ENCODE data around the gene PCGF3. TPM values are rescaled to one million over a fixed set of nuclear protein-coding genes. Genes with fewer than 3 reads are reported as not detected.

Gene PCGF3
- total RNA-seq, 1 experiment from 2014 or later = 66.3 TPM

DNA sequence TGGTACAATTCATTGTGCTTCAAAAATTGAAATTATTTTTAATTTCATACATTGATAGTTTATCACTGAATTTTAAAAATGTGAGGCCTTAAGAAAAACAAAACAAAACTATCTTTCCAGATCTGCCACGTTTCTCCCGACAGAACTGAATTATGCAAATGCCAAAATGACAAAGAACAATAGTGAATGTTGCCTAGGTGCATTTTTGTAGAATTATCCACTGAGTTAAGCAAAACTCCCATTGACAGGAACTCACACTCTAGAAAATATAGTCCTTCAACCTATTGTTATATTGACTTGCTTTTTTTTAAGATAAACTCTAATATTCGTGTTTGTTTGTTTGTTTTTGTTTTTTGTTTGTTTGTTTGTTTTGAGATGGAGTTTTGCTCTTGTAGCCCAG is 6.5 kb downstream of the PCGF3 start (continued):
- no peak for TF ChIP-seq ZNF274 (IDR thresholded peaks at IDR 0.05; ENCODE audit: low read depth, low read length)

DNA sequence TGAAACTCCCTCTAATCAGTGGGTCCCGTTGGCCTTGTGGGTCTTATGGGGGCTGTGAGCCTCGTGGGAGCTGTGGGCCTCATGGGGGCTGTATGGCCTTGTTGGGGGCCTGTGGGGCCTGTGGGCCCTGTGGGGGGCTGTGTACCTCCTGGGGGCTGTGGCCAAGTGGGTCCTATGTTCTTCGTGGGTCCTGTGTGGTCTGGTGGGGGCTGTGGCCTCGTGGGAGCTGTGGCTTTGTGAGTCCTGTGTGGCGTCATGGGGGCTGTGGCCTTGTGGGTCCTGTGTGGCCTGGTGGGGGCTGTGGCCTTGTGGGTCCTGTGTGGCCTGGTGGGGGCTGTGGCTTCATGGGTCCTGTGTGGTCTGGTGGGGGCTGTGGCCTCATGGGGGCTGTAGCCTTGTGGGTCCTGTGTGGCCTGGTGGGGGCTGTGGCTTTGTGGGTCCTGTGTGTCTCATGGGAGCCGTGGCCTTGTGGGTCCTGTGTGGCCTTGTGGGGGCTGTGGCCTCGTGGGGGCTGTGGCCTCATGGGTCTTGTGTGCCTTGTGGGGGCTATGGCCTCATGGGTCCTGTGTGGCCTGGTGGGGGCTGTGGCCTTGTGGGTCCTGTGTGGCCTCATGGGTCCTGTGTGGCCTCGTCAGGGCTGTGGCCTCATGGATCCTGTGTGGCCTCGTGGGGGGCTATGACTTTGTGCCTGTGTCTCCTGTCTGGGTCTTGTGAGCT is 7.4 kb downstream of the PCGF3 start:
- CTCF ChIA-PET = no interaction called here
- TF ChIP-seq CBX3 (IDR thresholded peaks at IDR 0.05; ENCODE audit: low read depth) (no peak), EZH2 (IDR thresholded peaks at IDR 0.05) (no peak), SRF (IDR thresholded peaks at IDR 0.05; ENCODE audit: low read depth) (no peak), TCF7L2 (IDR thresholded peaks at IDR 0.05; ENCODE audit: borderline replicate concordance, extremely low read depth, insufficient read depth, insufficient read length) (no peak), CEBPB (IDR thresholded peaks at IDR 0.05; ENCODE audit: low read depth) (no peak), EZH2phosphoT487 (IDR thresholded peaks at IDR 0.05; ENCODE audit: borderline replicate concordance) (no peak), YY1 (IDR thresholded peaks at IDR 0.05; ENCODE audit: extremely low read depth, insufficient replicate concordance, low read depth, low read length) (no peak), POLR2AphosphoS5 (IDR thresholded peaks at IDR 0.05; ENCODE audit: low read depth, low read length) (no peak), SP1 (IDR thresholded peaks at IDR 0.05; ENCODE audit: low read depth) (no peak), ZFX (IDR thresholded peaks at IDR 0.05) (no peak), ZNF274 (IDR thresholded peaks at IDR 0.05; ENCODE audit: low read depth, low read length) (no peak), JUND (IDR thresholded peaks at IDR 0.05) (no peak)
- TF ChIP-seq, protein P1, sequence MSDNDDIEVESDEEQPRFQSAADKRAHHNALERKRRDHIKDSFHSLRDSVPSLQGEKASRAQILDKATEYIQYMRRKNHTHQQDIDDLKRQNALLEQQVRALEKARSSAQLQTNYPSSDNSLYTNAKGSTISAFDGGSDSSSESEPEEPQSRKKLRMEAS (IDR thresholded peaks at IDR 0.05) = no peak
- TF ChIP-seq, protein P2, sequence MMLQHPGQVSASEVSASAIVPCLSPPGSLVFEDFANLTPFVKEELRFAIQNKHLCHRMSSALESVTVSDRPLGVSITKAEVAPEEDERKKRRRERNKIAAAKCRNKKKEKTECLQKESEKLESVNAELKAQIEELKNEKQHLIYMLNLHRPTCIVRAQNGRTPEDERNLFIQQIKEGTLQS (IDR thresholded peaks at IDR 0.05) = no peak
- TF ChIP-seq, protein P3, sequence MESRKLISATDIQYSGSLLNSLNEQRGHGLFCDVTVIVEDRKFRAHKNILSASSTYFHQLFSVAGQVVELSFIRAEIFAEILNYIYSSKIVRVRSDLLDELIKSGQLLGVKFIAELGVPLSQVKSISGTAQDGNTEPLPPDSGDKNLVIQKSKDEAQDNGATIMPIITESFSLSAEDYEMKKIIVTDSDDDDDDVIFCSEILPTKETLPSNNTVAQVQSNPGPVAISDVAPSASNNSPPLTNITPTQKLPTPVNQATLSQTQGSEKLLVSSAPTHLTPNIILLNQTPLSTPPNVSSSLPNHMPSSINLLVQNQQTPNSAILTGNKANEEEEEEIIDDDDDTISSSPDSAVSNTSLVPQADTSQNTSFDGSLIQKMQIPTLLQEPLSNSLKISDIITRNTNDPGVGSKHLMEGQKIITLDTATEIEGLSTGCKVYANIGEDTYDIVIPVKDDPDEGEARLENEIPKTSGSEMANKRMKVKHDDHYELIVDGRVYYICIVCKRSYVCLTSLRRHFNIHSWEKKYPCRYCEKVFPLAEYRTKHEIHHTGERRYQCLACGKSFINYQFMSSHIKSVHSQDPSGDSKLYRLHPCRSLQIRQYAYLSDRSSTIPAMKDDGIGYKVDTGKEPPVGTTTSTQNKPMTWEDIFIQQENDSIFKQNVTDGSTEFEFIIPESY (IDR thresholded peaks at IDR 0.05; ENCODE audit: extremely low read depth, insufficient replicate concordance, low read length) = no peak
- TF ChIP-seq, protein P4, sequence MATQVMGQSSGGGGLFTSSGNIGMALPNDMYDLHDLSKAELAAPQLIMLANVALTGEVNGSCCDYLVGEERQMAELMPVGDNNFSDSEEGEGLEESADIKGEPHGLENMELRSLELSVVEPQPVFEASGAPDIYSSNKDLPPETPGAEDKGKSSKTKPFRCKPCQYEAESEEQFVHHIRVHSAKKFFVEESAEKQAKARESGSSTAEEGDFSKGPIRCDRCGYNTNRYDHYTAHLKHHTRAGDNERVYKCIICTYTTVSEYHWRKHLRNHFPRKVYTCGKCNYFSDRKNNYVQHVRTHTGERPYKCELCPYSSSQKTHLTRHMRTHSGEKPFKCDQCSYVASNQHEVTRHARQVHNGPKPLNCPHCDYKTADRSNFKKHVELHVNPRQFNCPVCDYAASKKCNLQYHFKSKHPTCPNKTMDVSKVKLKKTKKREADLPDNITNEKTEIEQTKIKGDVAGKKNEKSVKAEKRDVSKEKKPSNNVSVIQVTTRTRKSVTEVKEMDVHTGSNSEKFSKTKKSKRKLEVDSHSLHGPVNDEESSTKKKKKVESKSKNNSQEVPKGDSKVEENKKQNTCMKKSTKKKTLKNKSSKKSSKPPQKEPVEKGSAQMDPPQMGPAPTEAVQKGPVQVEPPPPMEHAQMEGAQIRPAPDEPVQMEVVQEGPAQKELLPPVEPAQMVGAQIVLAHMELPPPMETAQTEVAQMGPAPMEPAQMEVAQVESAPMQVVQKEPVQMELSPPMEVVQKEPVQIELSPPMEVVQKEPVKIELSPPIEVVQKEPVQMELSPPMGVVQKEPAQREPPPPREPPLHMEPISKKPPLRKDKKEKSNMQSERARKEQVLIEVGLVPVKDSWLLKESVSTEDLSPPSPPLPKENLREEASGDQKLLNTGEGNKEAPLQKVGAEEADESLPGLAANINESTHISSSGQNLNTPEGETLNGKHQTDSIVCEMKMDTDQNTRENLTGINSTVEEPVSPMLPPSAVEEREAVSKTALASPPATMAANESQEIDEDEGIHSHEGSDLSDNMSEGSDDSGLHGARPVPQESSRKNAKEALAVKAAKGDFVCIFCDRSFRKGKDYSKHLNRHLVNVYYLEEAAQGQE (IDR thresholded peaks at IDR 0.05; ENCODE audit: low read depth) = no peak
- TF ChIP-seq, protein P5, sequence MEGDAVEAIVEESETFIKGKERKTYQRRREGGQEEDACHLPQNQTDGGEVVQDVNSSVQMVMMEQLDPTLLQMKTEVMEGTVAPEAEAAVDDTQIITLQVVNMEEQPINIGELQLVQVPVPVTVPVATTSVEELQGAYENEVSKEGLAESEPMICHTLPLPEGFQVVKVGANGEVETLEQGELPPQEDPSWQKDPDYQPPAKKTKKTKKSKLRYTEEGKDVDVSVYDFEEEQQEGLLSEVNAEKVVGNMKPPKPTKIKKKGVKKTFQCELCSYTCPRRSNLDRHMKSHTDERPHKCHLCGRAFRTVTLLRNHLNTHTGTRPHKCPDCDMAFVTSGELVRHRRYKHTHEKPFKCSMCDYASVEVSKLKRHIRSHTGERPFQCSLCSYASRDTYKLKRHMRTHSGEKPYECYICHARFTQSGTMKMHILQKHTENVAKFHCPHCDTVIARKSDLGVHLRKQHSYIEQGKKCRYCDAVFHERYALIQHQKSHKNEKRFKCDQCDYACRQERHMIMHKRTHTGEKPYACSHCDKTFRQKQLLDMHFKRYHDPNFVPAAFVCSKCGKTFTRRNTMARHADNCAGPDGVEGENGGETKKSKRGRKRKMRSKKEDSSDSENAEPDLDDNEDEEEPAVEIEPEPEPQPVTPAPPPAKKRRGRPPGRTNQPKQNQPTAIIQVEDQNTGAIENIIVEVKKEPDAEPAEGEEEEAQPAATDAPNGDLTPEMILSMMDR (IDR thresholded peaks at IDR 0.05 in 2 of 3, conservative IDR thresholded peaks at IDR 0.05 in 1 of 3; ENCODE audit: borderline replicate concordance in 1 of 3, insufficient read depth in 1 of 3, low read depth in 2 of 3, low read length in 2 of 3) = no peak

More for the DNA sequence above, 7.4 kb downstream of the PCGF3 start:
- no peaks in the 10 kb centered on the region for H4K20me1 ChIP-seq (ENCODE audit: insufficient read depth)
- BruUV-seq (replicated peaks) = no TSS peak
- no peaks in the 10 kb centered on the region for H3K36me3 ChIP-seq (ENCODE audit: control insufficient read depth in 1 of 2, insufficient read depth in 2 of 2, low read length in 2 of 2)
- H3K9me3 ChIP-seq (ENCODE audit: control insufficient read depth in 1 of 2, insufficient read depth in 1 of 2, low read depth in 1 of 2, low read length in 2 of 2) = no peaks in the 10 kb centered on the region
- POLR2A ChIA-PET = no interaction called here
- H3K4me2 ChIP-seq (ENCODE audit: low read length) = no peak overlapping the region
- H3K79me2 ChIP-seq (ENCODE audit: insufficient read depth, low read length) = peaks cover 78% of the 10 kb centered on the region
- H3K9me2 ChIP-seq (ENCODE audit: insufficient read depth) = no peaks in the 10 kb centered on the region
- ATAC-seq (no peak), DNase-seq (ENCODE audit: low read depth, low spot score) (no peak)
- no peak overlapping the region for H3K27ac ChIP-seq (ENCODE audit: low read depth, low read length)
- no peaks in the 10 kb centered on the region for H3K27me3 ChIP-seq (ENCODE audit: insufficient read depth, low read length)
- H3K4me1 ChIP-seq (ENCODE audit: control insufficient read depth in 1 of 2, insufficient read depth in 2 of 2, low read length in 2 of 2) = no peaks in the 10 kb centered on the region
- intact Hi-C loops (cut with micrococcal nuclease) = no loop called here
- no peak overlapping the region for H2AFZ ChIP-seq (ENCODE audit: low read depth, low read length, poor library complexity, severe bottlenecking)
- RAD21 ChIA-PET (ENCODE audit: low non-redundant PET in 1 of 2, low total read pairs in 2 of 2, uncharacterized antibody in 2 of 2, unreplicated experiment in 2 of 2) = no interaction called here
- no peak overlapping the region for H3K9ac ChIP-seq (ENCODE audit: low read length)
- no peak overlapping the region for H3K4me3 ChIP-seq (replicated peaks in 1 of 2; ENCODE audit: low read depth in 1 of 2, low read length in 2 of 2)
